Stimulated activated CD8-positive, alpha-beta memory T cell treated with anti-CD3 and anti-CD28 coated beads, Interleukin-7, amount 100 ng/mL, for 1 hour (primary cell): Measurements from ENCODE around the gene TAF11.
"Not testable (repeated sequence)": the region's sequence is repeated elsewhere in the genome, so short reads cannot be mapped to it uniquely, and the experiment has no call there.

Experiments
- DNase-seq, 2 donors: peaks; one replicate each; pipeline ENCODE4 v3.0.0-alpha.2; 2020; ENCODE audit warnings: low read depth in 2 of 2

Gene TAF11

GRCh38 chr6:34887753-34888513, at the start of gene TAF11:
TSS of gene TAF11 (minus strand) at chr6:34888042. CDS start at chr6:34887957, 85 bp downstream.
- peak; percentile 79 to 81 for DNase-seq

- no peak for DNase-seq
Measured at GRCh38 chr6:34934516-34934915, 46.7 kb upstream of the TAF11 start.

- not testable (repeated sequence) for DNase-seq
Measured at GRCh38 chr6:34932202-34932601, 44.4 kb upstream of the TAF11 start.

- DNase-seq, result no peak
Measured at GRCh38 chr6:34930221-34930620, 42.4 kb upstream of the TAF11 start.

GRCh38 chr6:34929241-34929978, 41.6 kb upstream of the TAF11 start:
- DNase-seq, result no peak

- DNase-seq, result no peak
Measured at GRCh38 chr6:34928695-34929094, 40.9 kb upstream of the TAF11 start.

GRCh38 chr6:34928220-34928619, 40.4 kb upstream of the TAF11 start:
- no peak for DNase-seq

GRCh38 chr6:34926655-34927054, 38.8 kb upstream of the TAF11 start:
- no peak for DNase-seq

GRCh38 chr6:34924831-34925625, 37.2 kb upstream of the TAF11 start:
- no peak for DNase-seq

GRCh38 chr6:34922177-34922663, 34.4 kb upstream of the TAF11 start:
- no peak for DNase-seq

- DNase-seq, result no peak
Measured at GRCh38 chr6:34920097-34920496, 32.3 kb upstream of the TAF11 start.

- DNase-seq, result no peak
Measured at GRCh38 chr6:34919651-34920050, 31.8 kb upstream of the TAF11 start.

GRCh38 chr6:34917626-34918285, 29.9 kb upstream of the TAF11 start:
- no peak for DNase-seq

GRCh38 chr6:34916348-34916967, 28.6 kb upstream of the TAF11 start:
- no peak for DNase-seq

- DNase-seq, result no peak
Measured at GRCh38 chr6:34914358-34914757, 26.5 kb upstream of the TAF11 start.

GRCh38 chr6:34912715-34913464, 25.0 kb upstream of the TAF11 start:
- no peak for DNase-seq

- no peak for DNase-seq
Measured at GRCh38 chr6:34911822-34912221, 24.0 kb upstream of the TAF11 start.

- no peak for DNase-seq
Measured at GRCh38 chr6:34909320-34909883, 21.6 kb upstream of the TAF11 start.

GRCh38 chr6:34908194-34908593, 20.4 kb upstream of the TAF11 start:
- no peak for DNase-seq

GRCh38 chr6:34906826-34907225, 19.0 kb upstream of the TAF11 start:
- DNase-seq, result no peak
